Measurements from ENCODE around the gene PRXL2A. TPM values are rescaled to one million over a fixed set of nuclear protein-coding genes. Genes with fewer than 3 reads are reported as not detected.
A peak's percentile ranks its signal among the peaks of the same experiment; 100 is the strongest.

Gene PRXL2A
- total RNA-seq, 1 donor from 2014 or later: 29.9 TPM

DNA sequence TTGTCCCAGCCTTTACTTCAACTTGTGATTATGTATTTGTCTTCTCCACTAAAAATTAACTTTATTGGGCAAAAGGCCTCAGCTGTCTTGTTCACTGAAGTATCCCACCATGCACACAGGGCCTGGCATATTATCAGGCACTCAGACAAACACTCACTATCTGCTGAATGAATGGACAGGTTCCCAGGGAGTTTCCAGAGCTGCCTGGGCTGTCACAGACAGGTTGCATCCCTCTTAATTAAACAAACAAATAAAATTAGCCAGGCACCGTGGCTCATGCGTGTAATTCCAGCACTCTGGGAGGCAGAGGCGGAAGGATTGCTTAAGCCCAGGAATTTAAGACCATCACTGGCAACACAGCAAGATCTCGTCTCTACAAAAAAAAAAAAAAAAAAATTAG, 44.3 kb downstream of the PRXL2A start:
- Histone ChIP-seq H4K20me1 (ENCODE audit: insufficient read depth, low read length) (peaks cover 29% of the 10 kb centered on the region), H3K9ac (ENCODE audit: low read length) (no peak overlapping the region), H3K4me1 (ENCODE audit: insufficient read depth, low read length) (peaks cover 19% of the 10 kb centered on the region), H3K9me3 (ENCODE audit: insufficient read depth, low read depth, low read length) (no peaks in the 10 kb centered on the region), H3K4me2 (ENCODE audit: low read length) (no peak overlapping the region), H3K27me3 (ENCODE audit: insufficient read depth, low read length) (no peaks in the 10 kb centered on the region), H2AFZ (ENCODE audit: low read depth, low read length) (no peak overlapping the region), H3K36me3 (ENCODE audit: insufficient read depth, low read length) (peaks cover 2% of the 10 kb centered on the region), H3K27ac (ENCODE audit: low read depth, low read length) (no peak overlapping the region), H3K79me2 (ENCODE audit: insufficient read depth, low read length) (peaks cover 34% of the 10 kb centered on the region), H3K4me3 (ENCODE audit: insufficient read depth, low read depth, low read length) (no peak overlapping the region)
- FAIRE-seq: no peak
- no peaks in the 10 kb centered on the region for H3K9me3 Mint-ChIP-seq (ENCODE audit: unreplicated experiment)
- H3K27ac Mint-ChIP-seq (ENCODE audit: unreplicated experiment): no peak overlapping the region
- H3K4me1 Mint-ChIP-seq (ENCODE audit: low read depth, unreplicated experiment): peaks cover 17% of the 10 kb centered on the region
- no peak overlapping the region for H3K4me3 Mint-ChIP-seq (ENCODE audit: unreplicated experiment)
- DNase-seq (ENCODE audit: low read depth): no peak
- TF ChIP-seq EZH2 (IDR thresholded peaks at IDR 0.05; ENCODE audit: insufficient read depth, low read length): no peak
- TF ChIP-seq, protein P1, sequence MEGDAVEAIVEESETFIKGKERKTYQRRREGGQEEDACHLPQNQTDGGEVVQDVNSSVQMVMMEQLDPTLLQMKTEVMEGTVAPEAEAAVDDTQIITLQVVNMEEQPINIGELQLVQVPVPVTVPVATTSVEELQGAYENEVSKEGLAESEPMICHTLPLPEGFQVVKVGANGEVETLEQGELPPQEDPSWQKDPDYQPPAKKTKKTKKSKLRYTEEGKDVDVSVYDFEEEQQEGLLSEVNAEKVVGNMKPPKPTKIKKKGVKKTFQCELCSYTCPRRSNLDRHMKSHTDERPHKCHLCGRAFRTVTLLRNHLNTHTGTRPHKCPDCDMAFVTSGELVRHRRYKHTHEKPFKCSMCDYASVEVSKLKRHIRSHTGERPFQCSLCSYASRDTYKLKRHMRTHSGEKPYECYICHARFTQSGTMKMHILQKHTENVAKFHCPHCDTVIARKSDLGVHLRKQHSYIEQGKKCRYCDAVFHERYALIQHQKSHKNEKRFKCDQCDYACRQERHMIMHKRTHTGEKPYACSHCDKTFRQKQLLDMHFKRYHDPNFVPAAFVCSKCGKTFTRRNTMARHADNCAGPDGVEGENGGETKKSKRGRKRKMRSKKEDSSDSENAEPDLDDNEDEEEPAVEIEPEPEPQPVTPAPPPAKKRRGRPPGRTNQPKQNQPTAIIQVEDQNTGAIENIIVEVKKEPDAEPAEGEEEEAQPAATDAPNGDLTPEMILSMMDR (IDR thresholded peaks at IDR 0.05; ENCODE audit: insufficient read depth, low read depth, low read length): no peak
- H3K36me3 Mint-ChIP-seq (ENCODE audit: low read depth, unreplicated experiment): peaks cover 3% of the 10 kb centered on the region
- no peaks in the 10 kb centered on the region for H3K27me3 Mint-ChIP-seq (ENCODE audit: low read depth, unreplicated experiment)

GRCh38 chr10:80453056-80453841, 44.9 kb downstream of the PRXL2A start:
- Histone ChIP-seq H3K79me2 (ENCODE audit: insufficient read depth, low read length) (peaks cover 40% of the 10 kb centered on the region), H3K36me3 (ENCODE audit: insufficient read depth, low read length) (peaks cover 2% of the 10 kb centered on the region), H3K27me3 (ENCODE audit: insufficient read depth, low read length) (no peaks in the 10 kb centered on the region), H3K9me3 (ENCODE audit: insufficient read depth, low read depth, low read length) (no peaks in the 10 kb centered on the region), H2AFZ (ENCODE audit: low read depth, low read length) (peak overlapping the region; percentile 91), H3K9ac (ENCODE audit: low read length) (peak overlapping the region; percentile 83), H4K20me1 (ENCODE audit: insufficient read depth, low read length) (peaks cover 35% of the 10 kb centered on the region), H3K4me3 (ENCODE audit: insufficient read depth, low read depth, low read length) (peak overlapping the region; percentile 55), H3K4me2 (ENCODE audit: low read length) (peak overlapping the region; percentile 78), H3K27ac (ENCODE audit: low read depth, low read length) (peak overlapping the region; percentile 55), H3K4me1 (ENCODE audit: insufficient read depth, low read length) (peaks cover 25% of the 10 kb centered on the region)
- Mint-ChIP-seq H3K9me3 (ENCODE audit: unreplicated experiment) (no peaks in the 10 kb centered on the region), H3K27me3 (ENCODE audit: low read depth, unreplicated experiment) (no peaks in the 10 kb centered on the region), H3K27ac (ENCODE audit: unreplicated experiment) (peak overlapping the region; percentile 92), H3K4me1 (ENCODE audit: low read depth, unreplicated experiment) (peaks cover 21% of the 10 kb centered on the region), H3K4me3 (ENCODE audit: unreplicated experiment) (no peak overlapping the region), H3K36me3 (ENCODE audit: low read depth, unreplicated experiment) (peaks cover 3% of the 10 kb centered on the region)
- FAIRE-seq: no peak
- TF ChIP-seq, protein P1 (IDR thresholded peaks at IDR 0.05; ENCODE audit: insufficient read depth, low read depth, low read length): no peak
- no peak for TF ChIP-seq EZH2 (IDR thresholded peaks at IDR 0.05; ENCODE audit: insufficient read depth, low read length)
- DNase-seq (ENCODE audit: low read depth): no peak
